ENCODE measurements around the gene DHRS9.

Gene DHRS9

DNA sequence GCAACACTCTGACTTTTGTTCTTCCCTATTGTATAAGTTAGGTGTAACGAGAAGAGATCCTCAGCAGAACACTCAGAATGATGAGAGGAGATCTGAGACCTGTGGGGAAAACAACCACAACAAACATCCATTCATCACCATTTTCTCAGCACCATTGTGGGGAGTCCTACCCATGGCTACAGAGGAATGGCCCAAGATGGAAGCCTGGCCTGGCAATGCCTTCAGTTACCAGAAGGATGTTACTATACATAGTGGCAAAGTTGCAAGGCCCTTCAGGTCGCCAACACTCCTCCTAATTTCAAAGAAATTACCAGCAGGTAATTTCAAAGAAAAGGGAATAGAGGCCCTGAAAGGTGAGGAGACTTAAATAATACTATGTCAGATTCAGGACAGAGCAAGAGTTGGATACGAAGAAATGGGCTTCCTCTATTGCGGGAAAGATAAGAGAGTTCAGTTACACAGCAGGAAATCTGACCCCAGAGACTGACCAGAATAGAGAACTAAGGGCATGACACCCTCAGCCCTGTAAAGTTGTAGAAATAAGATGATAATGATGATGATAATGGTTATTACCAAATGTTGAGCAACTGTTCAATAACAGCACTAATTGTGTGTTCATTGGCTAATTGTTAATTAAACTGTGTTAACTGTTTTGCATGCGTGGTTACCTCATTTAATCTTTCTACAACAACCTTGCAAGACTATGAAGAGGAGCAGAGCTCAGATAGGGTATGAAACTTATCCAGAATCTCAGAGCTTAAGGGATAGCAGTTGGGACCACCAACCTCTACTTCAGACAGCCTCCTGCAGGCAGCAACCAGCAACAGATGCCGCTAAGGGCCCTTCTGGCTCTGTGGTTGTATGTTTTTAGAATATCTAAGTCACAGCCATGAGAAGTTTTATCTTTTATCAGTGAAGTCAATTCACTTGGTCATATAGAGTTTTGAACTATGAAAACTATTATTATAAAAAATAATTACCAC, 37.5 kb downstream of the DHRS9 start:
- TF ChIP-seq, protein P1, sequence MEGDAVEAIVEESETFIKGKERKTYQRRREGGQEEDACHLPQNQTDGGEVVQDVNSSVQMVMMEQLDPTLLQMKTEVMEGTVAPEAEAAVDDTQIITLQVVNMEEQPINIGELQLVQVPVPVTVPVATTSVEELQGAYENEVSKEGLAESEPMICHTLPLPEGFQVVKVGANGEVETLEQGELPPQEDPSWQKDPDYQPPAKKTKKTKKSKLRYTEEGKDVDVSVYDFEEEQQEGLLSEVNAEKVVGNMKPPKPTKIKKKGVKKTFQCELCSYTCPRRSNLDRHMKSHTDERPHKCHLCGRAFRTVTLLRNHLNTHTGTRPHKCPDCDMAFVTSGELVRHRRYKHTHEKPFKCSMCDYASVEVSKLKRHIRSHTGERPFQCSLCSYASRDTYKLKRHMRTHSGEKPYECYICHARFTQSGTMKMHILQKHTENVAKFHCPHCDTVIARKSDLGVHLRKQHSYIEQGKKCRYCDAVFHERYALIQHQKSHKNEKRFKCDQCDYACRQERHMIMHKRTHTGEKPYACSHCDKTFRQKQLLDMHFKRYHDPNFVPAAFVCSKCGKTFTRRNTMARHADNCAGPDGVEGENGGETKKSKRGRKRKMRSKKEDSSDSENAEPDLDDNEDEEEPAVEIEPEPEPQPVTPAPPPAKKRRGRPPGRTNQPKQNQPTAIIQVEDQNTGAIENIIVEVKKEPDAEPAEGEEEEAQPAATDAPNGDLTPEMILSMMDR (IDR thresholded peaks at IDR 0.05) = no peak
- no peaks in the 10 kb centered on the region for H3K9me3 Mint-ChIP-seq
- H3K4me1 Mint-ChIP-seq = peaks cover 5% of the 10 kb centered on the region
- peaks cover 21% of the 10 kb centered on the region for H3K27me3 Mint-ChIP-seq (ENCODE audit: low read depth, poor library complexity)
- no peak for DNase-seq
- H3K27ac Mint-ChIP-seq = no peak overlapping the region
- H3K4me3 Mint-ChIP-seq = no peak overlapping the region
- no peaks in the 10 kb centered on the region for H3K36me3 Mint-ChIP-seq (ENCODE audit: low read depth)

DNA sequence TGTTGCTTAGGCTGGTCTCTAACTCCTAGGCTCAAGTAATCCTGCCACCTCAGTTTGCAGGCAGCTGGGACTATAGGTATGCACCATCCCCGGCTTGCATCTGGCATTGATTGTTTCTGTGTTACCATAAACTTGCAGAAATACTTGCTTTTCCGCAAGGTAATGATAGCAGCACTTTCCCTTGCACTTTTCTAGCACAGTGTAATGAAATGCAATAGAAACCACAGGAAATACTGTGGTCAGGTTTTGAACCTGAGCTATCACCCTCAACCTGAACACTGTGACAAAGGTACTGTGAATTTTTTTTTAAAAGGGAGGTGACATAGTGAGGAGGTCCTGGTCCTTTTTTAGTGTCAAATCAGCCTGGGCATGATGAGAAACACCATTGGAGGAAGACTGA, 38.3 kb downstream of the DHRS9 start:
- H3K27me3 Mint-ChIP-seq (ENCODE audit: low read depth, poor library complexity) = peaks cover 21% of the 10 kb centered on the region
- no peaks in the 10 kb centered on the region for H3K36me3 Mint-ChIP-seq (ENCODE audit: low read depth)
- H3K4me1 Mint-ChIP-seq = peaks cover 5% of the 10 kb centered on the region
- H3K27ac Mint-ChIP-seq = no peak overlapping the region
- TF ChIP-seq, protein P1 (IDR thresholded peaks at IDR 0.05) = no peak
- no peaks in the 10 kb centered on the region for H3K9me3 Mint-ChIP-seq
- H3K4me3 Mint-ChIP-seq = no peak overlapping the region
- no peak for DNase-seq

DNA sequence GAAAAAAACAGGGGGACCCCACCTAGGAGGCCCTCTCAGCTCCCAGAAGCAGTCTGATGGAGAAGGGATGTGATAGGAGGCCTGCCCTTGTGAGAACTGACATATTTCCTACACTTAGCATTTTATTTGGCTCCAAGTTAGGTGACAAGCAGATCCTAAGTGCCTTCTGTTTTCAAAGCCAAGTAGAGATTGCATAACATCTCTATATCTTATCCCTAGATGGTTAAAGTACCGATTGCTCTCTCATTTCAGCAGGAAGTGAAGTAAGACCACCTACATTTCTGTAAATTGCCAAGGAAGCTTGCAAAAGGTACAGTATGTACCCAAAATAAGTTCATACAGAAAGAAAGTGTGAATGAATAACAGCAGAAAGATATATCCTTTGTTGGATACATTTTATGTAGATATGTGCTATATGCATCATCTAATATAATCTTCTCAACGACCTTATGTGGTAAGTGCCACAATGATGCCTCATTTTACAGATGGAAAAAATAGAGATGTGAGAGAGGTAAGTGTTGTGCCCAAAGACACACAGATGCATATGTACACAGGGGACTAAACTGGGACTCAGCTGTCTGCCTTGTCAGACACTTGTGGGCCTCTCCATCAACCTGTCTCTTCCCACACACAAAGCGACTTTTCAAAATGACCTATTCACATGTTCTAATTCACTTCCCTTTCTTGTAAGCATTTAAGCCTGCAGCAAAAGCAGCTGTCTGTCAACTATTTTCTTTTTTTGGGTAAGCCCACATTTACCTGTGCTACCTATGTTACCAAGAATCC, 38.9 kb downstream of the DHRS9 start:
- Mint-ChIP-seq H3K27me3 (ENCODE audit: low read depth, poor library complexity) (peaks cover 21% of the 10 kb centered on the region), H3K4me3 (no peak overlapping the region), H3K9me3 (no peaks in the 10 kb centered on the region), H3K36me3 (ENCODE audit: low read depth) (no peaks in the 10 kb centered on the region), H3K4me1 (peaks cover 5% of the 10 kb centered on the region), H3K27ac (no peak overlapping the region)
- TF ChIP-seq, protein P1 (IDR thresholded peaks at IDR 0.05) = no peak
- no peak for DNase-seq

DNA sequence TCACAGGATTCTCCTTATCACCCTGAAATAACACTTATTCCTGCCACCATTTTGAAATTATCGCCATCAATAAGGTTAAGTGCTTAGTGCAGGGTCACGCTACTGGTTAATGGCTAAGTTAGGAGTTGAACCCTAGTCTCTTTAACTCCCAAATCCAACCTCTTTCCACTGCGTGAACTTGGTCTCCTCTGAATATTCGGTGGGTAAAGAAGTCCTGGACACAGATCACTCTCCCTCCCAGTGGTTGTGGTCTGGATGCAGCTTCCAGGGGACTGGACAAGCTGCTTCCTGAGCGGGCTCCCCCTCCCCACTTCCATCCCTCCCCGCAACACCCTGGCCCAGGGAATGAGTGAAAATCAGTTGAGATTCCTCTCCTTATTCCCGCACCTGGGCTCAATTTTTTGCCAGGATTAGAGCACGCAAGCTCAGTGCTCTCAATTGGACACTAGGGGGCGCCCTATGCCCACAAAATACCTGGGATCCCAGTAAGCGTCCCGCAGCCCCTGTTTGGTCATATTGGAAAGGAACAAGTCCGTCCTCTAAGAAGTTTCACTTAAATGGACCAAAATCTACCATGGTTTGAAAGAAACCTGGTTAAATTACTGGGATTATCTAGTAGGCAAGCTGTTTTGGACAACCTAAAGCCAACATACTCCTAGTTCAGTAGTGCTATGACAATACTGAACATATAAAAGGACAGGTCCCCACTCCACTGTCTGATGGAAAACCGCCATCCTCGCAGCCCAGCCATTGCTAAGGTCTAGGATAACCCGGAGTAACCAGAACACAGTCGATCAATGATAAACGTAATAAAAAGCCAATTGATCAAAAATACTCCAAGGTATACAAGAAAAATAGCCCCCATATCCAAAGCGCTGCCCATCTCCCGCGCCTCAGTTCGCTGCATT, 40.4 kb downstream of the DHRS9 start:
- Mint-ChIP-seq H3K9me3 (no peaks in the 10 kb centered on the region), H3K36me3 (ENCODE audit: low read depth) (no peaks in the 10 kb centered on the region), H3K4me3 (peak overlapping the region; percentile 33), H3K27ac (no peak overlapping the region), H3K27me3 (ENCODE audit: low read depth, poor library complexity) (peaks cover 21% of the 10 kb centered on the region), H3K4me1 (peaks cover 5% of the 10 kb centered on the region)
- DNase-seq = peak; percentile 86
- TF ChIP-seq, protein P1 (IDR thresholded peaks at IDR 0.05) = peak; percentile 92

DNA sequence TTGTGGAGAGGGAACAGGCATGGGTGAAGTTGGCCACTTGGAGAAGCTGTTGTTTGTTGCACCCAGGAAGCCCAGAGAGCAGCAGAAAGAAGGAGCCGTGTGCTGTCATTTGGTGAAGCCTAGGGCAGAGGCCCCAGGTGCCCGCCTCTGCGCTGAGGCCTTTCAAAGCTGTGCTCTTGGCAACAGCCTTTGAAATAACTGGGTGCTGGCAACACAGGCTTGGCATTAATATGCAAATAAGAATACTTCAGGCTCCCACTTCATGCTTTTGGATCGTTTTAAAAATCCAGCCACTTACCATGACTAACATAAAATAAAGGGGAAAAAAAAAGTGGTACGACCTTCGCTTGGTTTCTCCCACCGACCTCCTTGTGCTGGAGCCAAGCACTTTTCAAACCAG, 41.1 kb downstream of the DHRS9 start:
- Mint-ChIP-seq H3K9me3 (no peaks in the 10 kb centered on the region), H3K36me3 (ENCODE audit: low read depth) (no peaks in the 10 kb centered on the region), H3K27me3 (ENCODE audit: low read depth, poor library complexity) (peaks cover 21% of the 10 kb centered on the region), H3K4me1 (peaks cover 5% of the 10 kb centered on the region), H3K27ac (no peak overlapping the region), H3K4me3 (no peak overlapping the region)
- TF ChIP-seq, protein P1 (IDR thresholded peaks at IDR 0.05) = no peak
- no peak for DNase-seq

All from nephron progenitor cell (in vitro differentiated cells).